ENCODE data around the gene LRRFIP1. TPM values are rescaled to one million over a fixed set of nuclear protein-coding genes. Genes with fewer than 3 reads are reported as not detected.

The LRRFIP1 gene
- polyA plus RNA-seq, 1 of the 3 experiments (the other 2 are of a cell fraction), result 47.3 TPM

DNA sequence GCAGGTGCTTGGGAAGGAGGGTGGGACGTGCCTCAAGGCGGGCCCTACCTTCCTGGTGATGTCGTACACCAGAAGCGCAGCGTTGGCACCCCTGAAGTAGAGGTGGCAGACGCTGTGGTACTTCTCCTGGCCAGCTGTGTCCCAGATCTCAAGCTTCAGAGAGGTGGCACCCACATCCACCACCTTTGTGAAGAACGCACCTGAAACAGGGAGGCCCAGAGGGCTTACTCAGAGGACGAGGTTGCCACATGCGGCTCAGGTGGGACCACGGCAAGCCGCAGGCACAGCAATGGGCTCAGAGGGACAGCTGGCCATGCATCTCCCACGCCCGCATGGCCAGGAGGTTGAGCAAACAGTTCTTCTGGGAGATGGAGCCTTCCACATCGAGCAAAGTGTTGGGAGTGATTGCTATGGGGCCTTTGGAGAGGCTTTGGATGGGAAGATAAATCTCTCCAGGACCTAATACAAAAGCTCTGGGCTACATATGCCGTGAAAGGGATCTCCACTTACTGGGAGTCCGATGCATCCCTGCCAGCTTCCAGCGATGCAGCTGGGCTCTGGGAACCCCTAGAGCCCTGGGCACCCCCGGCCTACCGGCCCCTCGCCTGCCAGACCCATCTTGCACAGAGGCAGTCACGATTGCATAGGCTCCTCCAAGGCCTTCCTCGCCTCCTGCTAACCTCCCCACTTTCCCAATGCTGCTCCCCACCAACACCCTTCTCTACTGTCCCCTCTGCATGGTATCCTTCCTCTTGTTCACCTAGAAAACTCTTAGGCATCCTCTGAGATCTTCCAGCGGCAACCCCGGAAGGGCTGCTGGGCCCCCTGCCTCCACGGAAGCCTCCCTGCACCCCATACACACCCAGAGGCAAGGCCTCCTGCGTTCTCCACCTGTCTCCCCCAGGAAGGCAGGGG lies 49.2 kb upstream of the LRRFIP1 start:
- Histone ChIP-seq H3K36me3 (replicated peaks in 1 of 2; ENCODE audit: control insufficient read depth in 1 of 2, insufficient read depth in 2 of 2, low read length in 1 of 2) (no peaks in the 10 kb centered on the region), H3K4me3 (ENCODE audit: low read depth in 2 of 2, low read length in 1 of 2) (no peak overlapping the region), H3K79me2 (ENCODE audit: insufficient read depth) (no peaks in the 10 kb centered on the region), H3K27me3 (ENCODE audit: insufficient read depth) (no peaks in the 10 kb centered on the region), H3K4me1 (ENCODE audit: control insufficient read depth in 1 of 2, insufficient read depth in 2 of 2, low read depth in 1 of 2, low read length in 1 of 2) (peaks cover 0 to 17% of the 10 kb centered on the region in 2 experiments; a peak in 1 of 4 replicates), H3K4me2 (no peak overlapping the region), H2AFZ (ENCODE audit: low read depth) (no peak overlapping the region), H3K9me3 (no peaks in the 10 kb centered on the region), H3K9ac (no peak overlapping the region), H3K27ac (ENCODE audit: low read depth in 2 of 2, low read length in 1 of 2) (no peak overlapping the region), H3F3A (replicated peaks; ENCODE audit: insufficient read depth) (no peaks in the 10 kb centered on the region), H4K20me1 (ENCODE audit: insufficient read depth) (no peaks in the 10 kb centered on the region), H3K9me2 (no peaks in the 10 kb centered on the region)
- WGBS (ENCODE audit: low lambda C conversion rate), result 92% methylated on average over 21 of the region's 26 CpGs
- no peak for DNase-seq
- POLR2A ChIA-PET, result no interaction called here
- no peak for TF ChIP-seq ELF1 (IDR thresholded peaks at IDR 0.05)
- TF ChIP-seq RAD21 (IDR thresholded peaks at IDR 0.05; ENCODE audit: low read length), result no peak
- TF ChIP-seq FOXJ3 (CRISPR knock-in tag; IDR thresholded peaks at IDR 0.05), result no peak
- TF ChIP-seq, protein P1, sequence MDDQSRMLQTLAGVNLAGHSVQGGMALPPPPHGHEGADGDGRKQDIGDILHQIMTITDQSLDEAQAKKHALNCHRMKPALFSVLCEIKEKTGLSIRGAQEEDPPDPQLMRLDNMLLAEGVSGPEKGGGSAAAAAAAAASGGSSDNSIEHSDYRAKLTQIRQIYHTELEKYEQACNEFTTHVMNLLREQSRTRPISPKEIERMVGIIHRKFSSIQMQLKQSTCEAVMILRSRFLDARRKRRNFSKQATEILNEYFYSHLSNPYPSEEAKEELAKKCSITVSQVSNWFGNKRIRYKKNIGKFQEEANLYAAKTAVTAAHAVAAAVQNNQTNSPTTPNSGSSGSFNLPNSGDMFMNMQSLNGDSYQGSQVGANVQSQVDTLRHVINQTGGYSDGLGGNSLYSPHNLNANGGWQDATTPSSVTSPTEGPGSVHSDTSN (IDR thresholded peaks at IDR 0.05), result no peak
- TF ChIP-seq RFX5 (IDR thresholded peaks at IDR 0.05; ENCODE audit: low read length), result no peak
- CTCF ChIA-PET, result interaction anchor here (1.2 kb wide), 1 partner anchor 65 kb away, joined by 6 read pairs; no protein-coding TSS in a partner anchor

DNA sequence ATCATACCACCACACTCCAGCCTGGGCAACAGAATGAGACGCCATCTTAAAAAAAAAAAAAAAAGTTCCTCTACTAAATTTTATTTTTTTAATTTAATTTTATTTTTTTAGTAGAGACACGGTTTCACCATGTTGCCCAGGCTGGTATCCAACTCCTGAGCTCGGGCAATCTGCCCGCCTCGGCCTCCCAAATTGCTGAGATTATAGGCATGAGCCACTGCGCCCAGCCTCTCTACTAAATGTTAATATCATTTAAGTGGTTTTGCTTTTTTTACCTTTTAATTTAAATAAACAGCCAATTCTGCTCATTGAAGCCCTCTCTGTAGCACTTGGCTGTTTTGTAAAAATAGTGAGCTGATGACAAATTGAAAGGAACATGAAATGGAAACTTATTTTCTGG lies 46.1 kb upstream of the LRRFIP1 start:
- TF ChIP-seq YY1 (IDR thresholded peaks at IDR 0.05; ENCODE audit: low read depth), result no peak
- TF ChIP-seq RFX5 (IDR thresholded peaks at IDR 0.05; ENCODE audit: low read length), result no peak
- Histone ChIP-seq H3K79me2 (ENCODE audit: insufficient read depth) (no peaks in the 10 kb centered on the region), H3K9ac (no peak overlapping the region), H2AFZ (ENCODE audit: low read depth) (no peak overlapping the region), H3K27me3 (ENCODE audit: insufficient read depth) (no peaks in the 10 kb centered on the region), H3F3A (replicated peaks; ENCODE audit: insufficient read depth) (no peaks in the 10 kb centered on the region), H3K36me3 (replicated peaks in 1 of 2; ENCODE audit: control insufficient read depth in 1 of 2, insufficient read depth in 2 of 2, low read length in 1 of 2) (no peaks in the 10 kb centered on the region), H3K9me3 (no peaks in the 10 kb centered on the region), H3K27ac (ENCODE audit: low read depth in 2 of 2, low read length in 1 of 2) (no peak overlapping the region), H3K9me2 (no peaks in the 10 kb centered on the region), H3K4me3 (ENCODE audit: low read depth in 2 of 2, low read length in 1 of 2) (no peak overlapping the region), H4K20me1 (ENCODE audit: insufficient read depth) (no peaks in the 10 kb centered on the region), H3K4me1 (ENCODE audit: control insufficient read depth in 1 of 2, insufficient read depth in 2 of 2, low read depth in 1 of 2, low read length in 1 of 2) (peaks cover 0 to 21% of the 10 kb centered on the region in 2 experiments; a peak in 1 of 4 replicates), H3K4me2 (no peak overlapping the region)
- ChIA-PET POLR2A (no interaction called here), CTCF (interaction anchor here (0.5 to 8.6 kb wide), 28 partner anchors 9 to 684 kb away, joined by 3 to 81 read pairs (median 3); no protein-coding TSS in a partner anchor)
- 88% methylated on average over 6 of the region's 6 CpGs for WGBS (ENCODE audit: low lambda C conversion rate)
- DNase-seq, result no peak

All from SK-N-SH (cell line).